OCI-LY3 (cell line): Measurements from ENCODE around the gene TRAPPC2L.

Experiments
- H2AFZ ChIP-seq: fragments of 200-600, 300-600 bp; shearing (Covaris generic); 2 replicates; pipeline ENCODE4 v1.6.0; 2014; ENCODE audit warnings: antibody characterized with exemption, low read depth, low read length
- H3K27ac ChIP-seq: fragments of 200-600, 300-600 bp; sonication (generic); 2 replicates; pipeline ENCODE4 v1.5.1; 2014; ENCODE audit warnings: mild to moderate bottlenecking, low read length, moderate library complexity, mixed read lengths
- H3K27me3 ChIP-seq: fragments of 200-600, 300-600 bp; sonication (generic); 2 replicates; pipeline ENCODE4 v1.6.1; 2014; ENCODE audit warnings: low read depth, low read length, mixed read lengths
- H3K36me3 ChIP-seq: fragments of 200-600, 300-600 bp; sonication (generic); replicated peaks from 2 replicates; pipeline ENCODE3; 2014; ENCODE audit warnings: low read depth, low read length, mixed read lengths
- H3K4me1 ChIP-seq: fragments of 300-600, 200-600 bp; sonication (generic); 2 replicates; pipeline ENCODE4 v1.6.1; 2014; ENCODE audit warnings: low read length, mixed read lengths
- H3K4me2 ChIP-seq: fragments of 200-600, 300-600 bp; sonication (generic); 2 replicates; pipeline ENCODE4 v1.6.1; 2014; ENCODE audit warnings: low read length, mixed read lengths
- H3K4me3 ChIP-seq: fragments of 300-600, 200-600 bp; sonication (generic); 2 replicates; pipeline ENCODE4 v1.5.1; 2014; ENCODE audit warnings: antibody characterized with exemption, mild to moderate bottlenecking, low read length, moderate library complexity
- H3K79me2 ChIP-seq: fragments of 300-600, 200-600 bp; shearing (Covaris generic); 2 replicates; pipeline ENCODE4 v1.6.1; 2014; ENCODE audit warnings: mild to moderate bottlenecking, low read length, mixed read lengths
- H3K9ac ChIP-seq: fragments of 300-600, 200-600 bp; shearing (Covaris generic); 2 replicates; pipeline ENCODE4 v1.6.0; 2014; ENCODE audit warnings: mild to moderate bottlenecking, low read length, moderate library complexity
- H3K9me3 ChIP-seq: fragments of 200-600, 300-600 bp; shearing (Covaris generic); 2 replicates; pipeline ENCODE4 v1.6.1; 2014; ENCODE audit warnings: low read length, mixed read lengths; ENCODE audit not compliant: insufficient read depth
- H4K20me1 ChIP-seq: fragments of 200-600, 300-600 bp; sonication (generic); 2 replicates; pipeline ENCODE4 v1.6.1; 2016; ENCODE audit warnings: low read length, mixed read lengths; ENCODE audit not compliant: insufficient read depth
- CTCF ChIP-seq: fragments of 200-600, 300-600 bp; sonication (generic); IDR thresholded peaks from 2 replicates; pipeline ENCODE4 v1.5.1; 2014; ENCODE audit warnings: antibody characterized with exemption, low read length, low read depth
- EZH2phosphoT487 ChIP-seq: fragments of 200-600 bp; shearing (Covaris generic); IDR thresholded peaks from 2 replicates; pipeline ENCODE4 v1.6.1; 2018; ENCODE audit warnings: antibody characterized with exemption, mixed run types, low read depth

Gene TRAPPC2L

DNA sequence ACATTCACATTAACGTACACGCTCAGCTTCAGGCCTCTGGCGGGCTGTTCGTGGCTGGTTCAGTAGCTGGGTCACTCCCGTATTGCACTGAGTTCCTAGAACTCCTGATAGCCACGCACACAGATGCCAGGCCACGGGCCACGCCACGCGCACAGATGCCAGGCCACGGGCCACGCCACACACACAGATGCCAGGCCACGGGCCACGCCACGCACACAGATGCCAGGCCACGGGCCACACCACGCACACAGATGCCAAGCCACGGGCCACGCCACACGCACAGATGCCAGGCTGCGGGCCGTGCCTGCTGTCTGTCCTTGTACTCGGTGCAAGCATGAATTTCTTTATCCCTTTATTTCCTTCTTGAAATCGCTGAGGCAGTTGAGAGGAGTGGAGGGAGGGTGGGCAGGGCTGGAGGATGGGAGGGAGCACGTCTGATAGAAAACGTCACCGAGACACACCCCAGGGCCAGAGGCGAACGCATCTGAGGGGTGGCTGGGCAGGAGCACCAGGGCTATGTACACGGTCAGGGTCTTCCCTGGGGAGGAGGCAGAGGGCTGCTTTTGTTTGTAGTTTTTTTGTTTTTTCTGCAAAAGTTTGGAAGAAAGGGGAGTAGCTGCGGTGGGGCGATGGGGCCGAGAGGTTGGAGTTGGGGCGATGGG is 18.1 kb downstream of the TRAPPC2L start:
- Histone ChIP-seq H4K20me1 (no peaks in the 10 kb centered on the region), H3K27me3 (no peaks in the 10 kb centered on the region), H3K9me3 (no peaks in the 10 kb centered on the region), H3K36me3 (peaks cover 26% of the 10 kb centered on the region), H3K4me2 (no peak overlapping the region), H3K4me1 (peaks cover 16% of the 10 kb centered on the region), H3K79me2 (no peaks in the 10 kb centered on the region), H2AFZ (no peak overlapping the region), H3K9ac (no peak overlapping the region), H3K4me3 (no peak overlapping the region), H3K27ac (no peak overlapping the region)
- TF ChIP-seq CTCF (no peak), EZH2phosphoT487 (no peak)

DNA sequence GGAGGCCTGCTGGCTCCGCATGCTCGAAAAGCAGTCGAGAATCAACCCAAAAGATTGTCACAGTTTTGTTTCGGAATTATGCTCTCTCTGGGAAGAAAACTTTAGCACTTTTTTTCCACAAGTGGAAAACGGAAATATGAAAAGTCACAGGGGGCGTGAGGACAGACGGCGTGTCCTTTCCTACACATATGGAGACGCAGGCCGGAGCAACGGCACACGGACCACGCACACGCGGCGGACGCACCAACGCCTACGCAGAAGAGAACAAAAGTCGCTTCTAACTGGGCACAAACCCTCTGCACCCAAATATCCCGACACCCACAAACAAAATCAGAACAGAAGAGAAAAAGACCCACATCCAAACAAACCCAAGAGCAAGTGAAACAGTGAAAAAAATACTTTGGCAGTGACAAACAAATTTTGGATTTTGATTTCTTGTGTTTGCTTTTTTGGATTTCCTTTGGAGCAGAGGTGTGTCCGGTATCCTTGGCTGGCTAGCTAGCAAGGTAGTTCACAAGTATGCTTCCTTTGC is 18.8 kb downstream of the TRAPPC2L start:
- Histone ChIP-seq H3K4me2 (no peak overlapping the region), H3K9ac (no peak overlapping the region), H3K4me3 (no peak overlapping the region), H3K4me1 (peaks cover 9% of the 10 kb centered on the region), H4K20me1 (no peaks in the 10 kb centered on the region), H3K27me3 (no peaks in the 10 kb centered on the region), H3K27ac (no peak overlapping the region), H3K9me3 (no peaks in the 10 kb centered on the region), H2AFZ (no peak overlapping the region), H3K36me3 (peaks cover 30% of the 10 kb centered on the region), H3K79me2 (no peaks in the 10 kb centered on the region)
- TF ChIP-seq CTCF (no peak), EZH2phosphoT487 (no peak)

- no peaks in the 10 kb centered on the region for H4K20me1 ChIP-seq
- H3K27ac ChIP-seq: no peak overlapping the region
- no peak overlapping the region for H2AFZ ChIP-seq
- H3K36me3 ChIP-seq: peaks cover 41% of the 10 kb centered on the region
- H3K4me1 ChIP-seq: no peaks in the 10 kb centered on the region
- H3K27me3 ChIP-seq: no peaks in the 10 kb centered on the region
- H3K9ac ChIP-seq: no peak overlapping the region
- TF ChIP-seq EZH2phosphoT487 (no peak), CTCF (no peak)
- no peaks in the 10 kb centered on the region for H3K79me2 ChIP-seq
- no peak overlapping the region for H3K4me3 ChIP-seq
- H3K4me2 ChIP-seq: no peak overlapping the region
- no peaks in the 10 kb centered on the region for H3K9me3 ChIP-seq
Observed at GRCh38 chr16:88876942-88877526, 20.1 kb downstream of the TRAPPC2L start.

DNA sequence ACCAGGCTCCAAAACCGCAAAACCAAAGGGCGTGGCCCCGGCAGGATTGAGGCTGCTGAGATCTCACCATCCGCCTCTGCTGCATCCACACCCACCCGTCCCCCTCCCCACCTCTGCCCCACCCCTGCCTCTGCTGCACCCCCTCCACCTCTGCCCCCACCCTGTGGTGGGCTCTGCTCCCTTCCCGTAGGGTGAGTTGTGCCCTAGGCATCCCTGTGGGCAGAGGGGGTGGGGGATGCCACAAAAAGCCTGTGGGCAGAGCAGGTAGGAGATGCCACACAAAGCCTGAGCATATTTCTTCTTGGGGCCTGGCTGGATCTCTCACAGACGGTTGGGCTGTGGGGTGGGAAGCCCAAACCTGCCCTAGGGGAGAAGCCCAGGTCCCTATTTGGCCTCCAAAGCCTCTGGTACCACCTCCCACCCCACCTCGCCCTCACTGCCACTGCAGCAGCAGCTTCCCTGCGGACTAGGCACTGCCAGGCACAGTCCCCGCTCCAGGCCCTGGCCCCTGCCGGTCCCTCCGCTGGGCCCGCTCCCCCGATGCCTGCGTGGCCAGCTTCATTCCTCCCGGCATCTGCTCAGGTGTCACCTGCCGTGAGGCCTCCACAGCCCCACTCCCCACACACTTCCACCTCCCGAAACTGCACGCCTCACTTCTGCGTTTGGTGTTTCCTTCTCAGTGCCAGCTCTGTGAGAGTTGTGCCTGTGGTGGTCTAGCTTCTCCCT is 20.8 kb downstream of the TRAPPC2L start:
- Histone ChIP-seq H3K27me3 (no peaks in the 10 kb centered on the region), H3K27ac (no peak overlapping the region), H3K9me3 (no peaks in the 10 kb centered on the region), H4K20me1 (no peaks in the 10 kb centered on the region), H3K4me1 (no peaks in the 10 kb centered on the region), H3K4me2 (no peak overlapping the region), H3K36me3 (peaks cover 48% of the 10 kb centered on the region), H3K9ac (no peak overlapping the region), H3K79me2 (no peaks in the 10 kb centered on the region), H2AFZ (no peak overlapping the region), H3K4me3 (no peak overlapping the region)
- TF ChIP-seq CTCF (no peak), EZH2phosphoT487 (no peak)
